Fibroblast of peridontal ligament (primary cell): ENCODE data around the gene SCAI.
"Not testable (repeated sequence)": the region's sequence is repeated elsewhere in the genome, so short reads cannot be mapped to it uniquely, and the experiment has no call there.

Experiments used
- DNase-seq: peaks from one replicate; pipeline ENCODE4 v3.0.0-alpha.2; 2010; ENCODE audit errors: extremely low read depth

The SCAI gene

DNA sequence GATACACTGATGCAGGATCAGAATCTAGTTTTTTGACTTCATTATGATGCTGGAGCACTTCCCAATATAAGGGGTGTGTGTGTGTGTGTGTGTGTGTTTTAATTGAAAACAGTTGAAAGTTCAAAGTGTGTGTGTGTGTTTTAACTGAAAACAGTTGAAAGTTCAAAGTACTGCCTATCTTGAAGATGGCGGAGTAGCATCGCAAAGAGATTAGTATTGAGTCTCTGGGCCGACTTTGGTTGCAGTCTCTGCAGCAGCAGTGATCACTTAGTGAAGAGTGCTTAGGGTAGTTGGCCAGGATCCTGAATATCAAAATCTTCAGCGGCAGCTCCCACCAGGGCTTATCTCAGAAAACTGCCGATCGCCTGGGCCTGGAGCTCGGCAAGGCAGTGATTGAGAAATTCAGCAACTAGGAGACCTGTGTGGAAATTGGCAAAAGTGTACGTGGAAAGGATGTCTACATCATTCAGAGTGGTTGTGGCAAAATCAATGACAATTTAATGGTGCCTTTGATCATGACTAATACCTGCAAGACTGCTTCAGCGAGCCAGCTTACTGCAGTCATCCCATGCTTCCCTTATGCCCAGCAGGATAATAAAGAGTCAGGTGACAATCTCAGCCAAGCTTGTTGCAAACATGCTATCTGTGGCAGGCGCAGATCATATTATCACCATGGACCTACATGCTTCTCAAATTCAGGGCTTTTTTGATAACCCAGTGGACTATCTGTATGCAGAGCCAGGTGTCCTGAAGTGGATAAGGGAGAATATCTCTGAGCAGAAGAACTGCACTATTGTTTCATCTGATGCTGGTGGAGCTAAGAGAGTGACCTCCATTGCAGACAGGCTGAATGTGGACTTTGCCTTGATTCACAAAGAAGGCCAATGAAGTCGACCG, 7.3 kb upstream of the SCAI start:
- no peak for DNase-seq

DNA sequence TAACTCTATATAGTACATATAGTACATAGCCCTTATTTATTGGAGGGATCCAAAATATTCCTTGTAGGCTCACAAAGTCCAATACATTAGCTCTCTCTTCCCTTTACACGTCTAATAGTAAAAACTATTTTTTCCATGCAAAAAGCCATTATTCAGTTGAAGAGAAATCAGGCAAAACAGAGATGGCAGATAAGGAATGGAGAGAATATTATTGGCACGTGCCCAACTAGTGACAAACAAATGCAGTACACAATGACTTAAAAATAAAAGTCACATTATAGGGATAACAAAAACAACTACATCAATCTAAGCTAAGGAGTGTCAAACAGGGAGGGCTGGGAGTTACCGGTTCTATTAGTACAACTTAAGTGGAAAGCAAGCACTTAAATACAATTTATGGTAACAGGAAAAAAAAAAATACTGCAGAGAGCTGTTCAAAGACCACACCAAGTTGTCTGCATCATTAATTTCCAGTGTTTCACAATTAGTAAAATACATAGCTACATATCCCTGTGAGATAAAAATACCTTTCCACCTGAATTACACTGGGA, 4.1 kb upstream of the SCAI start:
- DNase-seq: no peak

DNA sequence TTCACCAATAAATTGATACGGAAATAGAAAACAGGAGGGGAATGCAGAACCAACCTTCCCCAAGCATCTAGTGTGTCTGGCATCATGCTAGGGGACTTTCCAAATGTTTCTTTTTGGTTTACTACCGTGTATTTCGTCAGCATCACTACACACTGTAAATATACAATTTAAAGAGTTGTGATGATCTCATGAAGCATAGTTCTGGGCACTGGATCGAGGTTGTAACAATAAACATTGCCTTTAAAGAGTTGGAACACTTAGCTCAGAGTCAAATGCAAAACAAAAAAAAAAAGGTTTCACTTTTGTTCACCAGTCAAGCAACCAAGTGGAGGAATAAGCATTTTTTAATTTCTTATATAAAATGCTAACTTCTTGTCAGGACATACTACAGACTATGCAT, 2.9 kb upstream of the SCAI start:
- peak; percentile 98 for DNase-seq

DNA sequence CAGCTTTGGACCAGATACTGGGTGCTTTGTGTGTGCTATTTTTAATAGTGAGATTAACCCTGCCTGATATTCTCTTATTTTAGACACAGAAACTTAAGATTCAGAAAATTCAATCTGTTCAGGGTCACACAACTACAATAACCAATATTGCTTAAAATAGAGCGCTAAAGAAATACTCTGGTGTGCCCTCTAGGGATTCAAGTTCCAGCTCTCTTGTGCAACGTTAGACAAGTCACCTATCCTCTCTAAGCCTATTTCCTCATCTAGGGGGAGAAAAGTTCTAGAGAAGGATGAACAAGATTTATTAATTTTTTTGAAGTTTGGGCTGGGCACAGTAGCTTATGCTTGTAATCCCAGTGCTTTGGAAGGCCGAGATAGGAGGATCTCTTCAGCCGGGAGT, 2.1 kb upstream of the SCAI start:
- no peak for DNase-seq

DNA sequence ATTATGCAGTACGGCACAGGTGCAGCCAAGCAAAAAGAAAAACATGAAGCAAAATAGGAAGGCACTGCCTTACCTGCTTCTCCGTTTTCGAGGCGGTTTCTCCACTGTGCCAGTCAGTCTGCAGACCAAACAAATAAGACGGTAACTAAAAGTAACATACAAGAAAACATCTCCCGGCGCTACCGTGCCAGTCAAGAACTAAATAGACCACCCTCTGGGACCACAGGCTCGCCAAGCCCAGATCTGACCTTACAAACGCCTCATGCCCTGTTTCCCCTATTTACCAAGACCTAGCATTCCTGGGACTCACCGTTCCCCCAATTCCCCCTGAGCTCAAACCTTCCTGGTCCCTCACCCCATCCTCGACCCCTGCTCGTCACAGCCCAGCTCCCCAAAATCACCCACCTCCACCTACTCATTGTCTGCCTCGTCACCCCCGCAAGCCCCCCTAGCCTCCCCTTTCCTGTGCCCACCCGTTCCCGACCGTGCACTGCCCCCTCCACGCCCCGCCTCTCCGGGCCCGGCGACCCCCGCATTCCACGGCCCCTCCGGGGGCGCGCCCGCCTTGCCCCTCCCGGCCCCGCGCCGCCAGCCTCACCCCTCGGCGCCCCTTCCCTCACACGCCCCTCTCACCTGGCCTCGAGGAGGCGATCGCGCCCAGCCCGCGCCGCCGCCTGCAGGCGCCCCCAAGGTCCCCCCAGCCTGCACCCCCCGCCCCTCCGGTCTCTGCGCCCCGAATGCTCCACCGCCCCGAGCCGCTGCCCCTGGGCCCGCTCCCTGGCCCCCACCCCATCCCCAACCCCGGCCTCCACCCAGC, 560 bp downstream of the SCAI start:
- DNase-seq: no peak

DNA sequence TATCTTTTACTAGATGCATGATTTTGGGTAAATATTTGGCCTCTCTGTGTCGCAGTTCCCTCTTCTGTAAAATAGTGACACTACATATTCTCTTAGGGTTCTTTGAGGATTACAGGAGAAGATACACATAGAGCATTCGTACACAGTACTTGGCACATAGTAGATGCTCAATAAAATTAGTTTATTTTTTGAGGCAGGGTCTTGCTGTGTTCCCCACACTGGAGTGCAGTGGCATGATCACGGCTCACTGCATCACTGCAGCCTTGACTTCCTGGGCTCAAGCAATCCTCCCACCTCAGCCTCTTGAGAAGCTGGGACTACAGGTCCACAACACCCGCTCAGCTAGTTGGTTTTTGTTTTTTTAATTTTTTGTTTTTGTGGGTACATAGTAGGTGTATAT, 1.6 kb downstream of the SCAI start:
- no peak for DNase-seq

DNA sequence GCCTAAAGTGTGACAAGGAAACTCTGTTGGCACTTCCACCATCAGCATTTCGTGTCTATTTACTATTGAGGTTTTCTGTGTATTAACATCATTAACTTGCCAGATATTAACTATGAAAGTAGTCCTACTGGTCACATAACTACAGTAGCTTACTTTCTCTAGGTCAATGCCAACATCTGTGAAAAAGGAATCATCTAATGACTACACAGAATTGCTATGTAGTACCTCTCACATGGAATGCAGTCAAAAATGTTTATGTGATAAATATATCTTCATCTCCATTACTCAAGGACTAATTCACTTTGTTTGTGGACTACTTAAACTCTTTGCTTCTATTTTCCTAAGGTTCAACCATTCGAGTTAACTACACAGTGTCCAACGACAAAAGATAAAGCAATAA, 2.1 kb downstream of the SCAI start:
- DNase-seq: no peak

DNA sequence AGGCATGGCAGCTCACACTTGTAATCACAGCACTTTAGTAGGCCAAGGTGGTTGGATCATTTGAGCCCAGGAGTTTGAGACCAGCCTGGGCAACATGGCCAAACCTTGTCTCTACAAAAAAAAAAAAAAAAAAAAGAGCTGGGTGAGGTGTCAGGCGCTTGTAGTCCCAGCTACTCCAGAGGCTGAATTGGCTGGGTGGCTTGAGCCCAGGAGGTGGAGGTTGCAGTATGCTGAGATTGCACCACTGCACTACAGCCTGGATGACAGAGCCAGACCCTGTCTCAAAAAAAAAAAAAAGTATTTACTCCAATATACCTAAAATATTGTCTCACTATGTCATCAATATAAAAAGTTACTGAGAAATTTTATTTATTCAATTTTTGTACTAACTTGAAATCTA, 2.8 kb downstream of the SCAI start:
- DNase-seq: no peak

DNA sequence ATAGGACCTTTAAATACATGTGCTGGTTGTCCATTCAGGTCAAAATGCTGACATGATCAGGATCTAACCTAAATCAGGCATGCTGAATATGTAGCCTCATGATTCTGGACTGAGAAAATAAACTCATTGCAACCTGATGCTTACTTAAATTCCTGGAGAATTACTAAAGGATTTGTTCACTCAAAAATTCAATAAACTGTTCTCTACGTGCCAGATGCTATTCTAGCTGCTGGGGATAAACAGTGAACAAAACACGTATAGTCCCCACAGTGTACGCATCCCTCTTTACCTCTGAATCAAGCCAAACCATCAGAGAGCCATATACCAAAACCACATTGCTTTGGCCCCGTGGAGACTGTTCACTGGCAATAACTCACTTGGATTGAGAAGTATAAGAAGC, 6.1 kb downstream of the SCAI start:
- peak; percentile 90 for DNase-seq

DNA sequence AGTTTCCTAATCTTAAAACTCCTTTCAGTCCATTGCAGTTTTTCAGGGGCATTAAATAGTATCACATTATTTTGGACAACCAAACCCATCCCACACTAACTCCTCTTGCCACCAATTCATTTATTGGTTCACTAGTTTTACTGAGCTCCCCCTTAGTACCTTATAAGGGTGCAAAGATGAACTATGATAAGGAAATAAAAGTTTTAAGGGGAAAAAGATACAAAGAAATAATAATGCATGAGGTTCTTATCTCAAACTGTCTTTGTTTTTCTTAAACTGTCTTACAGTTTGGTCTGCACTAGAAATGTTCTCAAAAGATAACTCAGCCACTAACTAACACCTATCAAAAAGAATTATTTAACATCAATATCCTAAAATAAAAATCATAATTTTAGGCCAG, 8.4 kb downstream of the SCAI start:
- no peak for DNase-seq

DNA sequence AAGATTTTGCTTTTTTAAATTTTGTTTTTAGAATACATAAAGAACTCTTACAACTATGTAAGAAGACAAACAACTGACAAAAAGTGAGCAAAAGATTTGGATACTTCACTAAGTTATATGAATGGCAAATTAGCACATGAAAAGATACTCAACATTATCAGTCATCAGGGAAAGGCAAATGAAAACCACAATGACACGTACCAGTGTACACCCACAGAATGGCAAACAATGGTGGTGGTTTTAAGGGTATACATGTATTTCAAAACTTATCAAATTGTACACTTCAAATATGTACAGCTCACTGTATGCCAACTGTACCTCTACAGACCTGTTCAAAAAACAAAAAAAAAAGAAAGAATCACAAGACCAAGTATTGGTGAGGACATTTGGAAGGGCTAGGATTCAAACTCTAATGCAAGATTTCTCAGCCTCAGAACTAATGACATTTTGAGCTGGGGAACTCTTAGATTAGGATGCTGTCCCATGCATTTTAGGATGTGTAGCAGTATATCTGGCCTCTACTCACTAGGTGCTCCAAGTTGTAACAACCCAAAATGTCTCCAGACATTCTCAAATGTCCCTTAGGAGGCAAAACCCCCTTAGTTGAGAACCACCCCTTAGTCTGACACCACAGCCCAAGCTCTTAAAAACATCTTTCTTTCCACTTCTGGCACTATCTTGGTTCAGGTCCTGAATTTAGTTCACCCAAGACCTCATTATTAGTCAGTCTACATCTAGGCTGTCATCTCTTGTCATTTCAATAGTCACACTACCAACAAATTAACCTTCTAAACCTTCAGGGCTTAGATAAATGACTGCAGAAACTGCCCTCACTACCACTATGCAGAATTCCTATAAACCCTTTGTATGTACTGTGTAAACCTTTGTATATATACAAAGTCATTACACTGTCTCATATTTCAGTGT, 9.7 kb downstream of the SCAI start:
- no peak for DNase-seq

DNA sequence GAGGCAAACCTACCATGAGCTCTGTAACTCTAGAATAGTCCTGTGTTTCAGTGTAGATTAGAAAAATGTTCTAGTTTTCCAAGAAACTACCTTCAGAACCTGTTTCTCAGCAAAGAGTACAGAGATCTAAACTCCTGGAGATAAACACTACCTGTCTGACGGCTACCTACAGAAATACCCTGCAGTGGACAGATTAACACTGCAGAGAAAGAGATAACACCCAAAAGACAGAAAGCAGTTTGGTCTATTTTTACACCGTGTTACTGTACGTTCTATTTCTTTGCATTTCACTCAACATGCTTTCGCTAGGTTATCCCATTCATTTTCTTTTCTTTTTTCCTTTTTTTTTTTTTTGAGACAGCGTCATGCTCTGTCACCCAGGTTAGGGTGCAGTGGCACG, 11.6 kb downstream of the SCAI start:
- no peak for DNase-seq

DNA sequence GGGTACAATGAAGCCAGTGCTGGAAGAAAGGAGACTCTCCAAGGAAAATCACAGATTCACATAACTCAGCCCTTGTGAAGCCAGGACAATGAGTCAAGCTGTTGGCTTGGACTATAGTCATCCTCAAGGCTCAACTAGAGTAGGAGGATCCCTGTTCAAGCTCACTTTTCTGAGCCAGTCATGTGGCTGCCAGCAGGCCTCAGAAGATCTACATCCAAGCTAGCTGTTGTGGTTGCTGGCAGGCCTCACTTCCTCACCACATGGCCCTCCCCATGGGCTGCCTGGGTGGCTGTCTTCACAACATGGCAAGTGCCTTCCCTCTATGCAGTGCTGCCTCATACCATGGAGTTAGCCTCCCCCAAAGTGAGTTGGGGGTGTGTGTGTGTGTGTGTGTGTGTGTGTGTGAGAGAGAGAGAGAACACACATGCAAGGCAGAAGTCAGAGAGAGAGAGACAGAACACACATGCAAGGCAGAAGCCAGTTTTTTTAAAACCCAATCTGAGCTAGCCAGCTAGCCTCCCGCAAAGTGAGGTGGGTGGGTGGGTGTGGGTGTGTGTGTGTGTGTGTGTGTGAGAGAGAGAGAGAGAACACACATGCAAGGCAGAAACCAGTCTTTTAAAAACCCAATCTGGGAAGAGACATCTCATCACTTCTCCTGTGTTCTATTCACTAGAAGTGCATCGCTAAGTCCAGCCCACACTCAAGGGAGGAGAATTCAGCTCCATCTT, 17.1 kb downstream of the SCAI start:
- DNase-seq: peak; percentile 100

DNA sequence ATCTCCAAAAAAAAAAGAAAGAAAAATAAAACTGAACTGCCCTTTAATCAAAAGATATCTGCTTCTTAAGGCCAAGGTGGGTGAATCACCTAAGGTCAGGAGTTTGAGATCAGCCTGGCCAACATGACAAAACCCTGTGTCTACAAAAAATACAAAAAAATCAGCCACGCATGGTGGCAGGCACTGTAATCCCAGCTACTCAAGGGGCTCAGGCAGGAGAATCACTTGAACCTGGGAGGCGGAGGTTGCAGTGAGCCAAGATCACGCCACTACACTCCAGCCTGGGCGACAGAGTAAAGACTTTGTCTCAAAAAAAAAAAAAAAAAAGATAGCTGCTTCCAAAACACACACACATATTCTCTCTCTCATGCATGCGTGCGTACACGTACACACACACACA, 17.8 kb downstream of the SCAI start:
- DNase-seq: no peak

DNA sequence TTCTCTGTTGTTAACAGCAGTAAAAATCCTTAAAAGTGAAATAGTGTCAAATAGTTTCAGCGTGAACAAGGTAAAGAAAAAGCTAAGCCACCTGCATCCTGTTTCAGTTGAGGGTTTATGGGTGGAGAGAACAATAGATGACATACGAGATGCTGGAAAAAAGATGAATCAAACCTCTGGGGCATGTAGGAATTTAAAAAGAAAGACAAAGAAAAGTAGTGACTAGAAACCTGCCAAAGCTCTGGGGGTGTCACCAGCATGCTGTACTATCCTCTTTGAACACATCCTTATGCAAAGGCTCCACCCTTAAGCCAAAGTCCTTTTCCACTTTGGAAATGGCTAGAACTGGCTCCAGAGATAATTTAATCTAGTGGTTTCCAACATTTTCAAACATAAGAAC, 22.2 kb downstream of the SCAI start:
- no peak for DNase-seq

DNA sequence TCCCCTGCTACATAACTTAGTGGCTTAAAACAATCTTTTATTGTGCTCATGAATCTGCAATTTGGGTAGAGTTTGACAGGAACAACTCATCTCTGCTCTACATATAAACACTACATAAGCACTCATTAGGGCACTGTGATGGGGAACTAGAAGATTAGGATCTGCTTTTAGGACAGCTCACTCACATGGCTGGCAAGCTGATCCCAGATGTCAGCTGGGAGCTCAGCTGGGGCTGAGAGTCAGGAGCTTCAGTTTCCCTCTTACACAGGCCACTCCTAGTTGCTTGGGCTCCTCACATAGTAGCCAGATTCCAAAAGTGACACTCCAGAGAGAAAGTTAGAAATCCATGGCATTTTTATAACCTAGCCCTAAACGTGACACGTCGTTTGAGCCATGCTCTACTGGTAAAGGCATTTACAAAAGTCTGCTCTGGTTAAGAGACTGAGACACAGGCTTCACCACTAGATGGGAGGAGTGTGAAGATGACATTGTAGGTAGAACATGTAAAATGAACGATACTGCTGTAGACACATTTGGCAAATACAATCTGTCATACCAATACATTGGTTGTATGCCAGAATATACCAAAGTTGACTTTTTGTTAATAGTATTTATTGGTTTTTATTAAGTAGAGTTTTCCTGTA, 23.6 kb downstream of the SCAI start:
- DNase-seq: peak; percentile 47

DNA sequence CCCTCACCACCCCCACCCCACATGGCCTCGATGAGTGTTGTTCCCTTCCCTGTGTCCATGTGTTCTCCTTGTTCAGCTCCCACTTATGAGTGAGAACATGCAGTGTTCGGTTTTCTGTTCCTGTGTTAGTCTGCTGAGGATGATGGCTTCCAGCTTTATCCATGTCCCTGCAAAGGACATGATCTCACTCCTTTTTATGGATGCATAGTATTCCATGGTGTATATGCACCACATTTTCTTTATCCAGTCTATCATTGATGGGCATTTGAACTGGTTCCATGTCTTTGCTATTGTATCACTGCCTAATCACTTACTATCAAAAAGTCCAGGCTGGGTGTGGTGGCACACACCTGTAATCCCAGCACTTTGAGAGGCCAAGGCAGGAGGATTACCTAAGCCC, 24.6 kb downstream of the SCAI start:
- not testable (repeated sequence) for DNase-seq

DNA sequence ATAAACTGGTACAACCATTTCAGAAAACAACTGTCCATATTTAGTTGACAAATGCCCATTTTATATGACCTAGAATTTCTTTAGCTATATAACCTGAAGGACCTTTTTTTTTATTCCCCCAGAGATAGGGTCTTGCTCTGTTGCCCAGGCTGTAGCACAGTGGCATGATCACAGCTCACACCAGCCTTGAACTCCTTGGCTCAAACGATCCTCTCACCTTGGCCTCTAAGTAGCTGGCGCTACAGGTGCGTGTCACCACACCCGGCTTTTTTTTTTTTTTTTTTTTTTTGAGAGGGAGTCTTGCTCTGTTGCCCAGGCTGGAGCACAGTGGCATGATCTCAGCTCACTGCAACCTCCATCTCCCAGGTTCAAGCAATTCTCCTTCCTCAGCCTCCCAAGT, 28.8 kb downstream of the SCAI start:
- not testable (repeated sequence) for DNase-seq

DNA sequence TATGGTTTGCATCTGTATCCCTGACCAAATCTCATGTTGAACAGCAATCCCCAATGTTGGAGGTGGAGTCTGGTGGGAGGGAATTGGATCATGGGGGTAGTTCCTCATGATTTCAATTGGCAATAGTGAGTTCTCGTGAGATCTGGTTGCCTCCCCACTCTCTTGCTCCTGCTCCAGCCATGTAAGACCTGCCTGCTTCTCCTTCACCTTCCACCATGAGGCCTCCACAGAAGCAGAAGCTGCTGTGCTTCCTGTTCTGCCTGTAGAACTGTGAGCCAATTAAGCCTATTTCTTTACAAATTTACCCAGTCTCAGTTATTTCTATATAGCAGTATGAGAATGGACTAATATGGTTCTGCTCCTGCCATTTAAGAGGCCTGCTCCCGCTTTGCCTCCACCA, 32.9 kb downstream of the SCAI start:
- DNase-seq: no peak

DNA sequence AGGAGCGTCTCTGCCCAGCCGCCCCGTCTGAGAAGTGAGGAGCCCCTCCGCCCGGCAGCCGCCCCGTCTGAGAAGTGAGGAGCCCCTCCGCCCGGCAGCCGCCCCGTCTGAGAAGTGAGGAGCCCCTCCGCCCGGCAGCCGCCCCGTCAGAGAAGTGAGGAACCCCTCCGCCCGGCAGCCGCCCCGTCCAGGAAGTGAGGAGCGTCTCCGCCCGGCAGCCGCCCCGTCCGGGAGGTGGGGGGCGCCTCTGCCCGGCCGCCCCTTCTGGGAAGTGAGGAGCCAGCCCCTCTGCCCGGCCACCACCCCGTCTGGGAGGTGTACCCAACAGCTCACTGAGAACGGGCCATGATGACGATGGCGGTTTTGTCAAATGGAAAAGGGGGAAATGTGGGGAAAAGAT, 34.8 kb downstream of the SCAI start:
- not testable (repeated sequence) for DNase-seq
